HepG2 (cell line): Measurements from ENCODE around the gene AS3MT. TPM values are rescaled to one million over a fixed set of nuclear protein-coding genes. Genes with fewer than 3 reads are reported as not detected.
A peak's percentile ranks its signal among the peaks of the same experiment; 100 is the strongest.
"Not testable (repeated sequence)": the region's sequence is repeated elsewhere in the genome, so short reads cannot be mapped to it uniquely, and the experiment has no call there.

Experiments
- HNF4A ChIP-seq: sonication (generic); formaldehyde crosslinking; IDR thresholded peaks from 2 replicates; pipeline ENCODE4 v1.4.0; 2020; ENCODE audit warnings: missing genetic modification reagents
- NR2F1 ChIP-seq, 2 experiments: fragments of 450-650 bp in 1 of 2; formaldehyde crosslinking in 1 of 2; IDR thresholded peaks; 2 replicates each; pipeline versions ENCODE4 v1.5.0 to v1.6.1; 2016 to 2020; ENCODE audit warnings: mild to moderate bottlenecking in 1 of 2, missing compliant biosample characterization in 1 of 2, missing genetic modification reagents in 1 of 2, moderate library complexity in 1 of 2
- RARA ChIP-seq: IDR thresholded peaks from 2 replicates; pipeline ENCODE4 v1.6.1; 2016; ENCODE audit warnings: missing genetic modification reagents, missing compliant biosample characterization
- SETDB1 ChIP-seq: sonication (generic); formaldehyde crosslinking; IDR thresholded peaks from 2 replicates; pipeline ENCODE4 v1.5.1; 2020; ENCODE audit warnings: missing genetic modification reagents, mild to moderate bottlenecking, borderline replicate concordance
- SOX13 ChIP-seq, 3 experiments: fragments of 450-650 bp in 1 of 3; sonication (generic) in 1 of 3; formaldehyde crosslinking in 1 of 3; IDR thresholded peaks in 2 of 3; conservative IDR thresholded peaks in 1 of 3; 2 replicates each; pipeline versions ENCODE4 v1.5.0 to v1.6.1; 2016 to 2020; ENCODE audit warnings: antibody characterized with exemption in 1 of 3, mild to moderate bottlenecking in 1 of 3, missing compliant biosample characterization in 1 of 3, missing genetic modification reagents in 1 of 3, moderate library complexity in 1 of 3
- TCF7 ChIP-seq: sonication (generic); IDR thresholded peaks from 2 replicates; pipeline ENCODE4 v1.6.1; 2016; ENCODE audit warnings: antibody characterized with exemption, low read depth
- ZMYM2 ChIP-seq: sonication (generic); formaldehyde crosslinking; IDR thresholded peaks from 2 replicates; pipeline ENCODE4 v1.8.0; 2022; ENCODE audit warnings: mild to moderate bottlenecking, missing genetic modification reagents
- ZMYM4 ChIP-seq: sonication (generic); formaldehyde crosslinking; IDR thresholded peaks from 2 replicates; pipeline ENCODE4 v1.8.1; 2023; ENCODE audit warnings: mild to moderate bottlenecking, missing genetic modification reagents
- polyA plus RNA-seq, 8 experiments: library from polyadenylated mRNA; depleted of rRNA in 3 of 8; stranded (reverse) in 7 of 8; unstranded in 1 of 8; fragments of >200 nt; fragmentation: Illumina TruSeq in 4 of 8; extraction: Trizol in 4 of 8; gene quantifications; 2 replicates each; pipeline versions ENCODE4 v1.2.1 to v1.2.3, GENCODE V29; 2011 to 2016; ENCODE audit warnings: low read depth in 4 of 8, missing spikeins in 1 of 8, mixed read lengths in 1 of 8; ENCODE audit not compliant: insufficient read depth in 1 of 8
- total RNA-seq, 5 experiments: library from RNA; depleted of rRNA; stranded (reverse); fragments of >200 nt; fragmentation: Illumina TruSeq; extraction: Trizol; gene quantifications; 2 replicates each; pipeline ENCODE4 v1.2.3, GENCODE V29; 2016; ENCODE audit warnings: low read depth in 1 of 5
- TF ChIP-seq, protein P1 (sequence below): IDR thresholded peaks from 2 replicates; pipeline ENCODE4 v1.6.1; 2016
- TF ChIP-seq, protein P2 (sequence below): sonication (generic); formaldehyde crosslinking; IDR thresholded peaks from 2 replicates; pipeline ENCODE4 v1.5.1; 2020; ENCODE audit warnings: mild to moderate bottlenecking, missing genetic modification reagents
- TF ChIP-seq, protein P3 (sequence below): sonication (generic); formaldehyde crosslinking; conservative IDR thresholded peaks from 2 replicates; pipeline ENCODE4 v1.4.0; 2020; ENCODE audit warnings: mild to moderate bottlenecking, missing genetic modification reagents, moderate library complexity
- TF ChIP-seq, protein P4 (sequence below): sonication (generic); formaldehyde crosslinking; IDR thresholded peaks from 2 replicates; pipeline ENCODE4 v1.5.1; 2020; ENCODE audit warnings: mild to moderate bottlenecking, missing genetic modification reagents, borderline replicate concordance

The AS3MT gene
- total and polyA plus RNA-seq, 2 of the 13 experiments (the other 11 are each of a cell fraction or from before 2014, with no cell fraction given) = 8.7 to 17.4 TPM

DNA sequence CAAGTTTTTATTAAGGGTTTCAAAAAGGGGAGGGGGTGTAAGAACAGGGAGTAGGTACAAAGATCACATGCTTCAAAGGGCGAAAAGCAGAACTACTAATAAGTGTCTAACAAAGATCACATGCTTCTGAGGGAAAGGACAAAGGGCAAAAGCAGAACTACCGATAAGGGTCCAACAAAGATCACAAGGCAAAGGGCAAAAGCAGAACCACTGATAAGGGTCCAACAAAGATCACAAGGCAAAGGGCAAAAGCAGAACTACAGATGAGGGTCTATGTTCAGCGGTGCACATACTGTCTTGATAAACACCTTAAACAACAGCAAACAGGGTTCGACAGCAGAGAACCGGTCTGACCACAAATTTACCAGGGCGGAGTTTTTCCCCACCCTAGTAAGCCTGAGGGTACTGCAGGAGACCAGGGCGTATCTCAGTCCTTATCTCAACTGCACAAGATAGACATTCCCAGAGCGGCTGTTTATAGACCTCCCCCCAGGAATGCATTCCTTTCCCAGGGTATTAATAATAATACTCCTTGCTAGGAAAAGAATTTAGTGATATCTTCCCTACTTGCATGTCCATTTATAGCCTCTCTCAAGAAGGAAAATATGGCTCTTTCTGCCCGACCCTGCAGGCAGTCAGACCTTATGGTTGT, 30.9 kb upstream of the AS3MT start (continued):
- TF ChIP-seq ZMYM2 (CRISPR knock-in tag) = peak; percentile 67; the same call in 1 of the 2 replicates
- TF ChIP-seq, protein P1, sequence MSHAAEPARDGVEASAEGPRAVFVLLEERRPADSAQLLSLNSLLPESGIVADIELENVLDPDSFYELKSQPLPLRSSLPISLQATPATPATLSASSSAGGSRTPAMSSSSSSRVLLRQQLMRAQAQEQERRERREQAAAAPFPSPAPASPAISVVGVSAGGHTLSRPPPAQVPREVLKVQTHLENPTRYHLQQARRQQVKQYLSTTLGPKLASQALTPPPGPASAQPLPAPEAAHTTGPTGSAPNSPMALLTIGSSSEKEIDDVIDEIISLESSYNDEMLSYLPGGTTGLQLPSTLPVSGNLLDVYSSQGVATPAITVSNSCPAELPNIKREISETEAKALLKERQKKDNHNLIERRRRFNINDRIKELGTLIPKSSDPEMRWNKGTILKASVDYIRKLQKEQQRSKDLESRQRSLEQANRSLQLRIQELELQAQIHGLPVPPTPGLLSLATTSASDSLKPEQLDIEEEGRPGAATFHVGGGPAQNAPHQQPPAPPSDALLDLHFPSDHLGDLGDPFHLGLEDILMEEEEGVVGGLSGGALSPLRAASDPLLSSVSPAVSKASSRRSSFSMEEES (CRISPR knock-in tag) = peak; percentile 51; the same call in 1 of the 2 replicates
- TF ChIP-seq TCF7 = peak; percentile 35; the same call in 1 of the 2 replicates
- TF ChIP-seq RARA (CRISPR knock-in tag) = peak; percentile 40; the same call in 1 of the 2 replicates
- TF ChIP-seq SOX13 (IDR thresholded peaks at IDR 0.05) = not testable (repeated sequence)
- 0 out of 4 replicates have a peak, but pooled peaks of 1 of the 2 experiments have one; percentile 24 for TF ChIP-seq SOX13 (CRISPR knock-in tag; conservative IDR thresholded peaks at IDR 0.05 in 1 of 2, IDR thresholded peaks at IDR 0.05 in 1 of 2)
- TF ChIP-seq HNF4A (CRISPR knock-in tag) = peak; percentile 80
- TF ChIP-seq, protein P2, sequence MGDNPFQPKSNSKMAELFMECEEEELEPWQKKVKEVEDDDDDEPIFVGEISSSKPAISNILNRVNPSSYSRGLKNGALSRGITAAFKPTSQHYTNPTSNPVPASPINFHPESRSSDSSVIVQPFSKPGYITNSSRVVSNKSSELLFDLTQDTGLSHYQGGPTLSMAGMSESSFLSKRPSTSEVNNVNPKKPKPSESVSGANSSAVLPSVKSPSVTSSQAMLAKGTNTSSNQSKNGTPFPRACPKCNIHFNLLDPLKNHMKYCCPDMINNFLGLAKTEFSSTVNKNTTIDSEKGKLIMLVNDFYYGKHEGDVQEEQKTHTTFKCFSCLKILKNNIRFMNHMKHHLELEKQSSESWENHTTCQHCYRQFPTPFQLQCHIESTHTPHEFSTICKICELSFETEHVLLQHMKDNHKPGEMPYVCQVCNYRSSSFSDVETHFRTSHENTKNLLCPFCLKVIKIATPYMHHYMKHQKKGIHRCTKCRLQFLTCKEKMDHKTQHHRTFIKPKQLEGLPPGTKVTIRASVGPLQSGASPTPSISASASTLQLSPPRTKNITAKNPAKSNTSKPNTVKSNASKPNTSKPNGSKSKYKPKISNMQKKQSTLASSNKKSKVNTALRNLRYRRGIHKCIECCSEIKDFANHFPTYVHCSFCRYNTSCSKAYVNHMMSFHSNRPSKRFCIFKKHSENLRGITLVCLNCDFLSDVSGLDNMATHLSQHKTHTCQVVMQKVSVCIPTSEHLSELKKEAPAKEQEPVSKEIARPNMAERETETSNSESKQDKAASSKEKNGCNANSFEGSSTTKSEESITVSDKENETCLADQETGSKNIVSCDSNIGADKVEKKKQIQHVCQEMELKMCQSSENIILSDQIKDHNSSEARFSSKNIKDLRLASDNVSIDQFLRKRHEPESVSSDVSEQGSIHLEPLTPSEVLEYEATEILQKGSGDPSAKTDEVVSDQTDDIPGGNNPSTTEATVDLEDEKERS (CRISPR knock-in tag) = peak; percentile 56; the same call in 1 of the 2 replicates
- peak; percentile 96 for TF ChIP-seq SETDB1
- TF ChIP-seq, protein P3, sequence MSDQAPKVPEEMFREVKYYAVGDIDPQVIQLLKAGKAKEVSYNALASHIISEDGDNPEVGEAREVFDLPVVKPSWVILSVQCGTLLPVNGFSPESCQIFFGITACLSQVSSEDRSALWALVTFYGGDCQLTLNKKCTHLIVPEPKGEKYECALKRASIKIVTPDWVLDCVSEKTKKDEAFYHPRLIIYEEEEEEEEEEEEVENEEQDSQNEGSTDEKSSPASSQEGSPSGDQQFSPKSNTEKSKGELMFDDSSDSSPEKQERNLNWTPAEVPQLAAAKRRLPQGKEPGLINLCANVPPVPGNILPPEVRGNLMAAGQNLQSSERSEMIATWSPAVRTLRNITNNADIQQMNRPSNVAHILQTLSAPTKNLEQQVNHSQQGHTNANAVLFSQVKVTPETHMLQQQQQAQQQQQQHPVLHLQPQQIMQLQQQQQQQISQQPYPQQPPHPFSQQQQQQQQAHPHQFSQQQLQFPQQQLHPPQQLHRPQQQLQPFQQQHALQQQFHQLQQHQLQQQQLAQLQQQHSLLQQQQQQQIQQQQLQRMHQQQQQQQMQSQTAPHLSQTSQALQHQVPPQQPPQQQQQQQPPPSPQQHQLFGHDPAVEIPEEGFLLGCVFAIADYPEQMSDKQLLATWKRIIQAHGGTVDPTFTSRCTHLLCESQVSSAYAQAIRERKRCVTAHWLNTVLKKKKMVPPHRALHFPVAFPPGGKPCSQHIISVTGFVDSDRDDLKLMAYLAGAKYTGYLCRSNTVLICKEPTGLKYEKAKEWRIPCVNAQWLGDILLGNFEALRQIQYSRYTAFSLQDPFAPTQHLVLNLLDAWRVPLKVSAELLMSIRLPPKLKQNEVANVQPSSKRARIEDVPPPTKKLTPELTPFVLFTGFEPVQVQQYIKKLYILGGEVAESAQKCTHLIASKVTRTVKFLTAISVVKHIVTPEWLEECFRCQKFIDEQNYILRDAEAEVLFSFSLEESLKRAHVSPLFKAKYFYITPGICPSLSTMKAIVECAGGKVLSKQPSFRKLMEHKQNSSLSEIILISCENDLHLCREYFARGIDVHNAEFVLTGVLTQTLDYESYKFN (CRISPR knock-in tag) = peak; percentile 38; the same call in 1 of the 2 replicates
- TF ChIP-seq, protein P4, sequence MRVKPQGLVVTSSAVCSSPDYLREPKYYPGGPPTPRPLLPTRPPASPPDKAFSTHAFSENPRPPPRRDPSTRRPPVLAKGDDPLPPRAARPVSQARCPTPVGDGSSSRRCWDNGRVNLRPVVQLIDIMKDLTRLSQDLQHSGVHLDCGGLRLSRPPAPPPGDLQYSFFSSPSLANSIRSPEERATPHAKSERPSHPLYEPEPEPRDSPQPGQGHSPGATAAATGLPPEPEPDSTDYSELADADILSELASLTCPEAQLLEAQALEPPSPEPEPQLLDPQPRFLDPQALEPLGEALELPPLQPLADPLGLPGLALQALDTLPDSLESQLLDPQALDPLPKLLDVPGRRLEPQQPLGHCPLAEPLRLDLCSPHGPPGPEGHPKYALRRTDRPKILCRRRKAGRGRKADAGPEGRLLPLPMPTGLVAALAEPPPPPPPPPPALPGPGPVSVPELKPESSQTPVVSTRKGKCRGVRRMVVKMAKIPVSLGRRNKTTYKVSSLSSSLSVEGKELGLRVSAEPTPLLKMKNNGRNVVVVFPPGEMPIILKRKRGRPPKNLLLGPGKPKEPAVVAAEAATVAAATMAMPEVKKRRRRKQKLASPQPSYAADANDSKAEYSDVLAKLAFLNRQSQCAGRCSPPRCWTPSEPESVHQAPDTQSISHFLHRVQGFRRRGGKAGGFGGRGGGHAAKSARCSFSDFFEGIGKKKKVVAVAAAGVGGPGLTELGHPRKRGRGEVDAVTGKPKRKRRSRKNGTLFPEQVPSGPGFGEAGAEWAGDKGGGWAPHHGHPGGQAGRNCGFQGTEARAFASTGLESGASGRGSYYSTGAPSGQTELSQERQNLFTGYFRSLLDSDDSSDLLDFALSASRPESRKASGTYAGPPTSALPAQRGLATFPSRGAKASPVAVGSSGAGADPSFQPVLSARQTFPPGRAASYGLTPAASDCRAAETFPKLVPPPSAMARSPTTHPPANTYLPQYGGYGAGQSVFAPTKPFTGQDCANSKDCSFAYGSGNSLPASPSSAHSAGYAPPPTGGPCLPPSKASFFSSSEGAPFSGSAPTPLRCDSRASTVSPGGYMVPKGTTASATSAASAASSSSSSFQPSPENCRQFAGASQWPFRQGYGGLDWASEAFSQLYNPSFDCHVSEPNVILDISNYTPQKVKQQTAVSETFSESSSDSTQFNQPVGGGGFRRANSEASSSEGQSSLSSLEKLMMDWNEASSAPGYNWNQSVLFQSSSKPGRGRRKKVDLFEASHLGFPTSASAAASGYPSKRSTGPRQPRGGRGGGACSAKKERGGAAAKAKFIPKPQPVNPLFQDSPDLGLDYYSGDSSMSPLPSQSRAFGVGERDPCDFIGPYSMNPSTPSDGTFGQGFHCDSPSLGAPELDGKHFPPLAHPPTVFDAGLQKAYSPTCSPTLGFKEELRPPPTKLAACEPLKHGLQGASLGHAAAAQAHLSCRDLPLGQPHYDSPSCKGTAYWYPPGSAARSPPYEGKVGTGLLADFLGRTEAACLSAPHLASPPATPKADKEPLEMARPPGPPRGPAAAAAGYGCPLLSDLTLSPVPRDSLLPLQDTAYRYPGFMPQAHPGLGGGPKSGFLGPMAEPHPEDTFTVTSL = 0 out of 2 replicates have a peak, but pooled peaks have one; percentile 28
- TF ChIP-seq NR2F1 (CRISPR knock-in tag; IDR thresholded peaks at IDR 0.05) = peak in 1 of 2 experiments; percentile 33; a peak in 1 of 4 replicates
- TF ChIP-seq ZMYM4 (CRISPR knock-in tag) = 0 out of 2 replicates have a peak, but pooled peaks have one; percentile 34
